ENCODE results near the gene CALN1.
"Not testable (repeated sequence)": the region's sequence is repeated elsewhere in the genome, so short reads cannot be mapped to it uniquely, and the experiment has no call there.

Gene CALN1

GRCh38 chr7:71777278-71777677, 634.9 kb downstream of the CALN1 start:
- DNase-seq: no peak

- no peak for DNase-seq
Observed at GRCh38 chr7:71776726-71777125, 635.4 kb downstream of the CALN1 start.

DNA sequence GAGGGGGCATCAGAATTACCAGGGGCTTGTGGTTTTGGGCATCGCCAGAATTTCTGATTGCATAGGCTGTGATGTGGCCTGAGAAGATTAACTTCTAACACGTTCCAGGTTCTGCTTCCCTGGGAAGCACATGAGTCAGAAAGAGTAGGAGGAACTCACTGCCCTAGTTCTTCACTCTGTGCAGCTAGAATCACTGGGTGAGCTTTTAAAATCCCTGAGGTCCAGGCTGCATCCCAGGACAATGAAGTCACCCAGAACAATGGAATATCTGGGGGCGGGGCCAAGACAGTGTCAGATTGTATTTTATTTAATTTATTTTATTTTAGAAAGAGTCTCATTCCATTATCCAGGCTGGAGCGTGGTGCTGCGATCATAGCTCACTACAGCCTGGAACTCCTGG, 636.5 kb downstream of the CALN1 start:
- DNase-seq: no peak

DNA sequence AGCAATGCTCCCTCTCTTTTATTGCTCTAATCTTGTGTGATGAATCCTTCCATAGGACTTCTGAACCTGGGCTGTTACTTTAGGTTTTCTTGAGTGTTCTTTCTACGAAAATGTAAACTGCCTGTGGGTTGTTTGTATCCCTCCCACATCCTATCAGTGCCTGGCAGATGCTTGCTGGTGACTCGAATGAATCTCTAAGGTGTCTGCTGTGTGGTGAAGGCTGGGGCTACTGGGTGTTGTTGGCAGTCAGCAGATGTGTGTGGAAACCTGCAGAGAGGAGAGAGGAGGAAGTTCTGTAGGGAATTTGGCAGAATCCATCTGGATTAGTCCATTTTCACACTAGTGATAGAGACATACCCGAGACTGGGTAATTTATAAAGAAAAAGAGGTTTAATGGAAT, 639.4 kb downstream of the CALN1 start:
- DNase-seq: no peak

DNA sequence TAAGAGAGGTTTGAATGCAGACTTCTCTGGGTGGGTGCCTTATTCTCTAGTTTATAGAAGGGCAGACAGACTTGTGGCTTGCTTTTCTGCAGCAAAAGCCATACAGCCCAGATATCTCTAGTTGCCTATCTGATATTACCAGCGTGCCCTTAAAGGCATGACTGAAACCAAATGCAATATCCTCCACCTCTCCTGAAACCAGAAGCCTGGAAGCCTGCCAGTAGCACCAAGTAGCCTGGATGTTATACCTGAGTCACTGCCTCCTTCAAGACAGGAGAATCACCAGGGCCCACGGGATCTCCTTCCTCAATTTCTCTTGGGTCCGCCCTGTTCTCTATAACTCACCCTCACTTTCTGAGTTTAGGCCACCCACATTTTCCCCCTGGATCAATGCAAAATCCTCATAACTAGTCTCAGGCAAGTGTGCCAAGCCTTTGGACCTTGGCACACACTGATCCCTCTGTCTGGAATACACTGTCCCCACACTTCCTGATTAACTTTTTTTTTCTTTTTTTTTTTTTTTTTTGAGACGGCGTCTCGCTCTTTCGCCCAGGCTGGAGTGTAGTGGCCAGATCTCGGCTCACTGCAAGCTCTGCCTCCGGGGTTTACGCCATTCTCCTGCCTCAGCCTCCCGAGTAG, 641.8 kb downstream of the CALN1 start:
- DNase-seq: no peak

- DNase-seq: no peak
Observed at GRCh38 chr7:71769326-71769725, 642.8 kb downstream of the CALN1 start.

DNA sequence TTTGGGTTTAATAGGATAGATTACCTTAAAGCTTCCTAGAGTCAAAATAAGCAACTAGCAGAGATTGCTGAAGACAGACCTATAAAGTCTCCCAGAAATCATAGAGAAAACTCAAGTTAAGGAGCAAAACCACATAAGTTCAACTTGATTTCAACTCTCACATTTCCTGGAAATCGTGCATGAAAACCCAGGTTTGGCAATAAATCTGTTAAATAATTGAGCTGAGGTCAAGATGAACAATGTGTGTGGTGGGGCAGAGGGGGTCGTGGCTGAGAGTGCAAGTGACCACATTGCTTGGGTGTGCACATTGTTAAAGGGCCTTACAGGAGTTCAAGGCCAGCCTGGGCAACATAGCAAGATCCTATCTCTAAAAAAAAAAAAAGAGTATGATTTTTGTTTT, 643.7 kb downstream of the CALN1 start:
- no peak for DNase-seq

DNA sequence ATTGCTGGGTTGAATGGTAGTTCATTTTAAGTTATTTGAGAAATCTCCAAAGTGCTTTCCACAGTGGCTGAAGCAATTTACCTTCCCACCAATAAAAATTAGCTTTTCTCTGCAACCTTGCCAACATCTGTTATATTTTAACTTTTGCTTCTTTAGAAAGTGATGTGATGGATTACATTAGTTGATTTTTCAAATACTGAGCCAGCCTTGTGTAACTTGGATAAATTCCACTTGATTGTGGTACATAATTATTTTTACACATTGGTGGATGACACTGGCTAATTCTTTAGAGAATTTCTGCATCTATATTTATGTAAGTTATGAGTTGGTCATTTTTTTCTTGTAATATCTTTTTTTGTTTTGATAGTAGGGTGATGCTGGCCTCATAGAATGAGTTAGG, 646.1 kb downstream of the CALN1 start:
- no peak for DNase-seq

DNA sequence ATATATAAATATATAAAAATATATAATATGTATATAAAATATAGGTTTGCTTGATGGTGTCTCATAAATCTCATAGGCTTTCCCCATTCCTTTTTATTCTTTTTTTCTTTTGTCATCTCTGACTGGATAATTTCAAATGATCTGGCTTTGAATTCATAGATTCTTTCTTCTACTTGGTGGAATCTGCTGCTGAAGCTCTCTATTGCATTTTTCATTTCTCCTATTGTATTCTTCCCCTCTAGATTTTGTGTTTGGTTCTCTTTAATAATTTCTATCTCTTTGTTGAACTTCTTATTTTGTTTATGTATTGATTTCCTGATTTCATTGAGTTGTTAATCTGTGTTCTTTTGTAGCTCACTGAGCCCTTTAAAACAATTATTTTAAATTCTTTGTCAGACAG, 650.8 kb downstream of the CALN1 start:
- DNase-seq: no peak

DNA sequence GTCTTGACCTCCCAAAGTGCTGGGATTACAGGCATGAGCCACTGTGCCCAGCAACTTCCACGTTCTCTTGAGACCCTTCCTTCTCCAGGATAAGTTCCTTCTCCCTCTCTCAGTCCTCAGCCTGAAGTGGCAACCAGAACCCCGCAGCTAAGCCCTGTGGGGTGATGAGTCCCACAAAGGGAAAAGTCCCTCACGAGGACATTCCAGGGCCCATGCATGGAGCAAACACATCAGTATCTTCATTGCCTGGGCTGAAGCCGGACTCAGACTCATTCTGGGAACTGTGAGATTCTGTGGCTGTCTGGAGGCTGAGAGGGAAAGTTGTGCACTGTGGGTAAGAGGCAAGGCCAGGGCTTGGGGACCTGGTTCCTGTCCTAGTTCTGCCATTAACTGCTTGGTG, 657.3 kb downstream of the CALN1 start:
- no peak for DNase-seq

DNA sequence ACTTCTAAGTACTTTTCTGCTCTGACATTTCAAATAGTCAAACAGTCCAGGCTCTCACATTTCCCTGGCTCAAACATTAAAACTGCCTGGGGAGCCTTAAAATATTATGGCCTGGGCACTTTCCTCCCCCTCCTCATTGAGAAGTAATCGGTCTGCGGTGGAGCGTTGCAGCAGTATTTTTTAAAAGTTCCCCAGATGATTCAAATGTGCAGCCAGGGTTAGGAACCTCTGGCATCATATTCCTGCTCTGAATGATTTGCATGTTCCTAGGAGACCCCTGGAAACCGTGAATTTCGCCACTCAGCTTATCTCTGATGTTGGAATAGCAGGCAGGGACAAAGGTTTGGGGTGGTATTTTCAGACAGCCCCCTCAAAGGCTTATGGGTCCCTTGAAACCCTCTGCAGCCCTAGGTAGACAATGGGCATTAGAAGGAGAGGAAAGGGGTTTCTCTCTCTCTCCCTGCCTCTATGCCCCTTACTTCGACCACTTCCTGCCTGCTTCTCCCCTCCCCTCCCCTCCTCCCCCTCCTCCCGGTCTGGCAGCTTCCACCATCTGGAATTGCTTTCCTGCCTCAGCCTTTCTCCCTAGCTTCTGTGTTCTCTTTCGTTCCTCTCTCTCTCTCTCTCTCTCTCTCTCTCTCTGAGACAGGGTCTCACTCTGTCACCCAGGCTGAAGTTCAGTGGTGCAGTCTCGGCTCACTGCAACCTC, 658.0 kb downstream of the CALN1 start:
- no peak for DNase-seq

DNA sequence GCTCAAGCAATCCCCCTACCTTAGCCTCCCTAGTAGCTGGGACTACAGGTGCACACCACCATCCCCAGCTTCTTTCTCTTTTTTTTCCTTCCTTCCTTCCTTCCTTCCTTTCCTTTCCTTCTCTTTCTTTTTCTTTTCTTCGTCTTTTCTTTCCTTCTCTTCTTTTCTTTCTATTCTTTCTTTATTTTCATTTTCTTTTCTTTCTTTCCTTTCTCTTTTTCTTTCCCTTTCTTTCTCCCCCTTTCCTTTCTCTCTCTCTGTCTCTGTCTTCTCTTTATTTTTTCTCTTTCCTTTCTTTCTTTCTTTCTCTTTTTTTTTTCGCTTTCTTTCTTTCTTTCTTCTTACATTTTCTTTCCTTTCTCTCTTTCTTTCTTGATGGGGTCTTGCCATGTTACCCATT, 658.9 kb downstream of the CALN1 start:
- DNase-seq: no peak

DNA sequence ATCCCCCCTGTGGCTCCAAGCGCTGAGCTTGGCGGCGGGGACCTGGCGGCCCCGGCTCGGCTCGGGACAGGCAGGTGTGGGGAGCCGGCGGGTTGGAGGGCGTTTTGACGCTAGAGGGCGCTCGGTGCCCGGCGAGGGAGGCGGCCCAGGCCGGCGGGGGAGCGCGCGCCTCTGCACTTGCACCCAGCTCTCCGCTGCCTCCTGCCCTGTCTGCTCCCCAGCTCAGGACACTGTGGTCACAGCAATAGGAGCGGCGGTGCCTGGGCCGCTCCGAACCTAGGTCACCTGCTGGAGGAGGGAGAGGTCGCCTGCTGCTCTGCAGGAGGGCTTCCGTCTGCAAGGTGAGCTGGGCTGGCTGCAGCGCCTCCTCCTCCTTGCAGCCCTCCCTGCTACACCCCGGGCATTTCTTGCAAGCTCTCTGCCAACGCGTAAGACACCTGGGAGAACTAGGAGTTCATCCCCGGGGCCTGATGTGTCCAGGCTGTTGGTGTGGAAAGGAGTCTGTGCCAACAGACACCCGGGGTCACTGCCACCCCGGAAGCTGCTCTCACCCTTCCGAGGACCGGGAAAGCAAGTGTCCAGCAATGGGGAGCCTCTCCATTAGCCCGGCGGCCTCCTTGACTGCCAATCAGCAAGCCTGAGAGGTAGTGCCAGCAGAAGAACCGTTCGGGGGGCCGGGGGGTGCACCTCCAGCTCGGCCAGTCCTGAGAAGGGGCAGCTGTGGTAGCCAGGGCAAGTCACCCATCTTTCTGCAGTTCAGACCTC, 659.8 kb downstream of the CALN1 start:
- no peak for DNase-seq

GRCh38 chr7:71750290-71750689, 661.8 kb downstream of the CALN1 start:
- no peak for DNase-seq

DNA sequence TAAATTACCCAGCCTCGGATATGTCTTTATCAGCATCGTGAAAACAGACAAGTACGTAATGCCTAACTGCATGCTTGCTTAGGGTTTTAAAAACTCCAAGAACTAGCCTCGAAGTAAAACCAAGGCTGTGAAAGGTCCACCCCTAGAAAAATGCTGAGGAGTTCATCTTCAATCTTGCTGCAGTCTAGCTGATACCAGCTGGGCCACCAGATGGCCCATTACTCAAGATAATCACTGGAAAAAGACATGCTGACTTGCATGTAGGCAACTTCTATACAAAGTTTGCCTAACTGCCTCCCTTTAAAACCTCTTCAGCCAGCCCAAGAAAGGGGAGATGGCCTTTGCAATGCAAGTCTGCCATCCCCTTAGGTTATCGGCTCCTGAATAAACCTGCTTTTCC, 666.1 kb downstream of the CALN1 start:
- DNase-seq: no peak

- no peak for DNase-seq
Observed at GRCh38 chr7:71740174-71740560, 672.0 kb downstream of the CALN1 start.

GRCh38 chr7:71739520-71740173, 672.5 kb downstream of the CALN1 start:
- no peak for DNase-seq

DNA sequence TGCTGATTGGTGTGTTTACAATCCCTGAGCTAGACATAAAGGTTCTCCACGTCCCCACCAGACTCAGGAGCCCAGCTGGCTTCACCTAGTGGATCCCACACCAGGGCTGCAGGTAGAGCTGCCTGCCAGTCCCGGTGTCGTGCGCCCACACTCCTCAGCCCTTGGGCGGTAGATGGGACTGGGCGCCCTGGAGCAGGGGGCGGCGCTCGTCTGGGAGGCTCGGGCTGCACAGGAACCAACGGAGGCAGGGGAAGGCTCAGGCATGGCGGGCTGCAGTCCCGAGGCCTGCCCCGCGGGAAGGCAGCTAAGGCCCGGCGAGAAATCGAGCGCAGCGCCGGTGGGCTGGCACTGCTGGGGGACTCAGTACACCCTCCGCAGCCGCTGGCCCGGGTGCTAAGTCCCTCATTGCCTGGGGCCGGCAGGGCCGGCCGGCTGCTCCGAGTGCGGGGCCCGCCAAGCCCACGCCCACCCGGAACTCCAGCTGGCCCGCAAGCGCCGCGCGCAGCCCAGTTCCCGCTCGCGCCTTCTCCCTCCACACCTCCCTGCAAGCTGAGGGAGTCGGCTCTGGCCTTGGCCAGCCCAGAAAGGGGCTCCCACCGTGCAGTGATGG, 674.1 kb downstream of the CALN1 start:
- DNase-seq: not testable (repeated sequence)

- DNase-seq: peak; percentile 3
Observed at GRCh38 chr7:71735961-71736556, 676.1 kb downstream of the CALN1 start.

DNA sequence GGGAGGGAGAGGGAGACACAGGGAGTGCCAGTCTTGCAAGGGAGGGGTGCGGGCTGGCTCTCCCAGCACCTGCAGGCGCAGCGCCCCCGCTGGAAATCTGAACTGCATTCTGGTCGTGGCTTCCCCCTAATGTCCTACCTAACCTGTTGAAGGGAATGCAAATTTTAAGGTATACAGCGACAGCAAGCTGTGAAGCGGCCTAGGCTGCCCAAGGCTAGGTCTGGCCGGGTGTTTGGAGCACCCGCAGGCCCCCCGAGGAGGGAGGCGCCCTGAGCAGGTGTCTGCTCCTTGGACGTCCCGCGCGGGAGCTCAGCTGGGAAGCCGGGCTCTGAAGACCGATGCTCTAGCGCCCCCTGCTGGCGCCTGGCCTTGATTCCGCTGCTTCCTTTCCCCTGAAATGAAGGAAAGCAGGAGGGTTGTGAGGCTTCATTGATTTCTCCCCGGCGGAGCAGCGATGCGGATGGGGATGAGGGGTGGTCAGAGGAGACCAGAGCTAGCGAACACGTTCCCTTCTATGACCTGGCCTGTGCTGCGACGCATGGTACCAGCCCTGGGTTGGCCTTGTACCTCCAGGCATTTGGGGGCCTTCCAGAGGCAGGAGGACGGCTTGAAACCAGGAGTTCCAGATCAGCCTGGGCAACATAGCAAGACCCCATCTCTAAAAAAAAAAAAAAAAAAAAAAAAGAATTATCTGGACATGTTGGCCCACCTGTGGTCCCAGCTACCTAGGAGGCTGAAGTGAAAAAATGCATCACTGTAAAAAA, 678.8 kb downstream of the CALN1 start:
- peak; percentile 45 for DNase-seq

DNA sequence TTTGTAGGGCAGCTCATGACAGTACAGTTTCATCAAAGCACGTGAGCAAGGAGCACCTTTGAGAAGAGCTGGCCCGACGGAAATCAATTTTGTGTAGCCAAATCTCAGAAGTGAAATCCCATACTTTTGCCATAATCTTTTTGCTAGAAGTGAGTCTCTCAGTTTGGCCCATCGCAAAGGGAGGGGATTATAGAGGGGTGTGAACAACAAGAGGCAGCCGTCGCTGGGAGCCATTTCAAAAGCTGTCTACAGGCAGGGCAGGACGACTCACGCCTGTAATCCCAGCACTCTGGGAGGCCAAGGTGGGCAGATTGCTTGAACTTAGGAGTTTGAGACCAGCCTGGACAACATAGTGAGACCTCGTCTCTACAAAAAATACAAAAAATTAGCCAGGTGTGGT, 680.4 kb downstream of the CALN1 start:
- no peak for DNase-seq
